MCF 10A (cell line): ENCODE results near the gene CCDC28A. TPM values are rescaled to one million over a fixed set of nuclear protein-coding genes. Genes with fewer than 3 reads are reported as not detected.

ENCODE experiments used
- BruUV-seq: library from RNA; stranded (reverse); fragments of 400-500 nt; replicated peaks from 2 replicates; lab custom pipeline; 2021; lab: Mats Ljungman, UMichigan
- CTCF ChIA-PET: fragments of 300-600 bp; sonication (Branson Sonifier 250); formaldehyde crosslinking; extraction: SDS; loops from one replicate; lab custom pipeline; 2021; ENCODE audit warnings: antibody characterized with exemption, inconsistent platforms; lab: Yijun Ruan, JAX
- POLR2A ChIA-PET: fragments of 300-600, 350-650 bp; sonication (Branson Sonifier 250); formaldehyde crosslinking; extraction: SDS; loops from one replicate; lab custom pipeline; 2020; ENCODE audit warnings: antibody characterized with exemption, inconsistent platforms; lab: Yijun Ruan, JAX
- DNase-seq: peaks from one replicate; pipeline ENCODE4 v3.0.0-alpha.2; 2018; ENCODE audit not compliant: unreplicated experiment
- H3K27ac Mint-ChIP-seq: one replicate; pipeline ENCODE4 v1.8.0; 2022; ENCODE audit warnings: mild to moderate bottlenecking, low read depth, mixed read lengths; ENCODE audit not compliant: unreplicated experiment
- H3K27me3 Mint-ChIP-seq: one replicate; pipeline ENCODE4 v1.8.0; 2022; ENCODE audit warnings: mixed read lengths; ENCODE audit not compliant: insufficient read depth, unreplicated experiment
- H3K36me3 Mint-ChIP-seq: one replicate; pipeline ENCODE4 v1.8.0; 2022; ENCODE audit warnings: mild to moderate bottlenecking, moderate library complexity, mixed read lengths; ENCODE audit not compliant: insufficient read depth, unreplicated experiment
- H3K4me1 Mint-ChIP-seq: one replicate; pipeline ENCODE4 v1.8.0; 2022; ENCODE audit warnings: mixed read lengths; ENCODE audit not compliant: insufficient read depth, unreplicated experiment
- H3K4me3 Mint-ChIP-seq: one replicate; pipeline ENCODE4 v1.8.0; 2022; ENCODE audit warnings: mild to moderate bottlenecking, moderate library complexity, mixed read lengths; ENCODE audit not compliant: unreplicated experiment
- H3K9me3 Mint-ChIP-seq: one replicate; pipeline ENCODE4 v1.8.0; 2022; ENCODE audit warnings: mixed read lengths; ENCODE audit not compliant: unreplicated experiment
- intact Hi-C: fragments of 100-400 bp; cut with micrococcal nuclease; formaldehyde crosslinking; loops from 2 replicates; pipeline ENCODE4 v1.14.1; 2022
- total RNA-seq: library from RNA; stranded (reverse); gene quantifications from 2 replicates; pipeline ENCODE4 v1.2.3, GENCODE V29; 2022
- TF ChIP-seq, protein P1 (sequence below): fragments of 200-600 bp; IDR thresholded peaks from one replicate; pipeline ENCODE4 v1.8.0; 2022; ENCODE audit warnings: antibody characterized with exemption, mild to moderate bottlenecking; ENCODE audit not compliant: unreplicated experiment

The CCDC28A gene
- total RNA-seq, 1 experiment from 2014 or later: 15.8 TPM

DNA sequence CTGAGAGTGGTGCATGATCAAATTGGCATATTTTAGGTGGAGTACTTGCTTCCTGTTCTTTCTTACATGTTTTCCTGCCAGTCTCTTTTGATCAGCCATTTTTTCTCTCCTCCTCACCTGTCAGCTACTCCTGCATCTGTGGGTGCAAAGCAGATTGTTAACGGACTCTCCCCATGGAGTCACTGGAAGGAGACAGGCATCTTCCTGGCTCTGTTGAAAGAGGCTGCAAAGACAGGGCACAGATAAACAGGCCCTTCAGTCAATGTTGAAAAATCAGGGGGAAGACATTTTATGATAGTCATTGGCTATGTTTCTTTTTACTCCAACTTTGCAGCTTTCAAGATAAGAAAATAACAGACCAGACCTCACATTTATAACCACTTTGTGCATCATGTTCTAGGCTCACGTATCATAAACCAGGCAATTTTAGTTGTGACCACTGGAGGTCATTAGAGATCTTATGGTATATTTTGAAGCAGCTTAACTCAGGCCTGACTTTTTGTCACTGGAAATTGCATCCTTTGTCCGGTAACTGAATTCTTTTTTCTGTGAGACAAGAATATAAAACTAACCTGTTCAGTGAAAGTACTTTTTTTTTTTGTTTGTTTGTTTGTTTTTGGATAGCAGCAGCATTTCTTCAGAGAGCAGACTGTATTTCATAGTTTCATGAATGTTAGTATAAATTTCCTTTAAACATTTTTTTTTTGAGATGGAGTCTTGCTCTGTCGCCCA, 42.4 kb downstream of the CCDC28A start:
- Mint-ChIP-seq H3K27me3 (no peaks in the 10 kb centered on the region), H3K36me3 (no peaks in the 10 kb centered on the region), H3K9me3 (no peaks in the 10 kb centered on the region), H3K4me1 (peaks cover 10% of the 10 kb centered on the region), H3K27ac (no peak overlapping the region), H3K4me3 (no peak overlapping the region)
- ChIA-PET POLR2A (interaction anchor here (0.7 to 4.1 kb wide), 4 partner anchors 8 to 548 kb away, joined by 3 to 28 read pairs (median 4); partner anchors contain the start of gene REPS1), CTCF (interaction anchor here (0.5 to 4.5 kb wide), 29 partner anchors 11 to 549 kb away, joined by 3 to 44 read pairs (median 4); partner anchors contain the start of gene REPS1)
- BruUV-seq: no TSS peak
- TF ChIP-seq, protein P1, sequence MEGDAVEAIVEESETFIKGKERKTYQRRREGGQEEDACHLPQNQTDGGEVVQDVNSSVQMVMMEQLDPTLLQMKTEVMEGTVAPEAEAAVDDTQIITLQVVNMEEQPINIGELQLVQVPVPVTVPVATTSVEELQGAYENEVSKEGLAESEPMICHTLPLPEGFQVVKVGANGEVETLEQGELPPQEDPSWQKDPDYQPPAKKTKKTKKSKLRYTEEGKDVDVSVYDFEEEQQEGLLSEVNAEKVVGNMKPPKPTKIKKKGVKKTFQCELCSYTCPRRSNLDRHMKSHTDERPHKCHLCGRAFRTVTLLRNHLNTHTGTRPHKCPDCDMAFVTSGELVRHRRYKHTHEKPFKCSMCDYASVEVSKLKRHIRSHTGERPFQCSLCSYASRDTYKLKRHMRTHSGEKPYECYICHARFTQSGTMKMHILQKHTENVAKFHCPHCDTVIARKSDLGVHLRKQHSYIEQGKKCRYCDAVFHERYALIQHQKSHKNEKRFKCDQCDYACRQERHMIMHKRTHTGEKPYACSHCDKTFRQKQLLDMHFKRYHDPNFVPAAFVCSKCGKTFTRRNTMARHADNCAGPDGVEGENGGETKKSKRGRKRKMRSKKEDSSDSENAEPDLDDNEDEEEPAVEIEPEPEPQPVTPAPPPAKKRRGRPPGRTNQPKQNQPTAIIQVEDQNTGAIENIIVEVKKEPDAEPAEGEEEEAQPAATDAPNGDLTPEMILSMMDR: peak; percentile 72
- peak; percentile 72 for DNase-seq
- intact Hi-C loops: loop anchor here (1.0 to 5.0 kb wide), 4 partner anchors 172 to 548 kb away; partner anchors contain the start of genes HECA and REPS1

DNA sequence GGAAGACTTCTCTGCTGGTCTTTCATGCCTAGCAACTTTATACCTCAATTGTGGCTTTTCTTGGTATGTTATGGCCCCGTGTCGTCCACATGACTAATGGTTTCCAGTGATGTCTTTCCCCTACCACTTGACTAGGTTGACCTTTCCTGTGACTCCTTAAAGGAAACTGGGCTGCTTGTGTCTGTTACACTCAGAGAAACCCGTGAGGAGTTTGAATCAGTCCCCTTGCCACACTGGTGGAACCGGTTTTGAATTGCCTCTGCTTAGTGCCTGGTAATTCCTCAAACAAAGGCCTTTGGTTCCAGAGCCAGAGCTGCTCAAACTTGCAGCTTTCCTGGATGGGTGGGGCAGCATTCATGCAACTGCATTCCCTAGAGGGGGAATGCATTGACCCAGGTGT, 44.2 kb downstream of the CCDC28A start:
- H3K9me3 Mint-ChIP-seq: no peaks in the 10 kb centered on the region
- H3K27me3 Mint-ChIP-seq: no peaks in the 10 kb centered on the region
- DNase-seq: no peak
- ChIA-PET CTCF (interaction anchor here (1.3 to 4.5 kb wide), 4 partner anchors 72 to 552 kb away, joined by 3 to 44 read pairs (median 16); partner anchors contain the start of gene REPS1), POLR2A (interaction anchor here (0.6 to 4.1 kb wide), 4 partner anchors 44 to 170 kb away, joined by 3 to 28 read pairs (median 3); partner anchors contain the start of genes CCDC28A and REPS1)
- BruUV-seq: no TSS peak
- no peaks in the 10 kb centered on the region for H3K36me3 Mint-ChIP-seq
- peaks cover 10% of the 10 kb centered on the region for H3K4me1 Mint-ChIP-seq
- TF ChIP-seq, protein P1: no peak
- no peak overlapping the region for H3K4me3 Mint-ChIP-seq
- intact Hi-C loops: loop anchor here (2.0 to 5.0 kb wide), 2 partner anchors 320 to 401 kb away; partner anchors contain the start of gene HECA
- H3K27ac Mint-ChIP-seq: no peak overlapping the region

DNA sequence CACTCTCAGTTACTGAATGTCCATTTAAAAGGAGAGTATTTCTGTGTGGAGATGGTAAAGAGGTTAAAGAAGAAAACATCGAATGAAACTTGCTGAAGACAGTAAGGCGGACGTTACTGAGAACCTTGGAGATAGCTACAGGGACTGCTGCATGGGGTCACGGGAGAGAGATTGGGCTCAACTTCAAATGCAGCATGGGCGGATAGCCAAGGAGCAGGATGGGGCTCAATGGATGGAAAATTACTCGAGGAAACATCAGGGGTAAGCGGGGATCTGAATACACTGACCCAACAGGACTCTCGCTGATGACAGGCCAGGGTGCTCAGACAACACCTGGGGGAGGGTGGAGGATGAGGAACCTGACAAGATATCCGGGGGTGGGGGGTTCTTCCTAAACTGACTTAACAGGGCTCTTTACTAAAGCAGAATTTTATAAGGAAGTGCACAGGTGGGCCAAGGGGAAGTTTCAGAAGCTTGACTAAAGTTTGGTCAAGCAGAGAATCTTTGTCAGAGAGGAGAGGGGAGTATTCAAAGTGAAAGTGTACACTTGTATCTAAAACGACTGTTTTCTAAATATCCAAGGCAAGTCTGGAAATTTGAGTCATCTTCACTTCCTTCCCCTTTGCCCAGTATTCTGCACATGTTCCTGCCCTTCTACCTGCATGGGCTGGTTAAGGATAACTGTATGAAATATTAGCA, 45.1 kb downstream of the CCDC28A start:
- no peaks in the 10 kb centered on the region for H3K27me3 Mint-ChIP-seq
- no TSS peak for BruUV-seq
- no peaks in the 10 kb centered on the region for H3K36me3 Mint-ChIP-seq
- H3K9me3 Mint-ChIP-seq: no peaks in the 10 kb centered on the region
- peaks cover 10% of the 10 kb centered on the region for H3K4me1 Mint-ChIP-seq
- CTCF ChIA-PET: interaction anchor here (0.5 to 4.5 kb wide), 9 partner anchors 71 to 731 kb away, joined by 3 to 44 read pairs (median 3); partner anchors contain the start of gene REPS1
- no peak overlapping the region for H3K4me3 Mint-ChIP-seq
- no peak for DNase-seq
- POLR2A ChIA-PET: interaction anchor here (0.8 kb wide), 1 partner anchor 168 kb away, joined by 3 read pairs; no protein-coding TSS in a partner anchor
- intact Hi-C loops: loop anchor here (5.0 kb wide), 1 partner anchor 319 kb away; the partner anchor contains the start of gene HECA
- TF ChIP-seq, protein P1: no peak
- H3K27ac Mint-ChIP-seq: no peak overlapping the region
